ENCODE results near the gene LARP4B.

- TF ChIP-seq, protein P1, sequence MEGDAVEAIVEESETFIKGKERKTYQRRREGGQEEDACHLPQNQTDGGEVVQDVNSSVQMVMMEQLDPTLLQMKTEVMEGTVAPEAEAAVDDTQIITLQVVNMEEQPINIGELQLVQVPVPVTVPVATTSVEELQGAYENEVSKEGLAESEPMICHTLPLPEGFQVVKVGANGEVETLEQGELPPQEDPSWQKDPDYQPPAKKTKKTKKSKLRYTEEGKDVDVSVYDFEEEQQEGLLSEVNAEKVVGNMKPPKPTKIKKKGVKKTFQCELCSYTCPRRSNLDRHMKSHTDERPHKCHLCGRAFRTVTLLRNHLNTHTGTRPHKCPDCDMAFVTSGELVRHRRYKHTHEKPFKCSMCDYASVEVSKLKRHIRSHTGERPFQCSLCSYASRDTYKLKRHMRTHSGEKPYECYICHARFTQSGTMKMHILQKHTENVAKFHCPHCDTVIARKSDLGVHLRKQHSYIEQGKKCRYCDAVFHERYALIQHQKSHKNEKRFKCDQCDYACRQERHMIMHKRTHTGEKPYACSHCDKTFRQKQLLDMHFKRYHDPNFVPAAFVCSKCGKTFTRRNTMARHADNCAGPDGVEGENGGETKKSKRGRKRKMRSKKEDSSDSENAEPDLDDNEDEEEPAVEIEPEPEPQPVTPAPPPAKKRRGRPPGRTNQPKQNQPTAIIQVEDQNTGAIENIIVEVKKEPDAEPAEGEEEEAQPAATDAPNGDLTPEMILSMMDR (IDR thresholded peaks at IDR 0.05), result no peak
- TF ChIP-seq EZH2phosphoT487 (IDR thresholded peaks at IDR 0.05) (no peak), EZH2 (IDR thresholded peaks at IDR 0.05) (no peak)
Observed at GRCh38 chr10:844552-844951, 87.0 kb downstream of the LARP4B start.

All from neural progenitor cell (in vitro differentiated cells).